Kidney tubule cell (primary cell): ENCODE results near the gene ADARB2.
A peak's percentile ranks its signal among the peaks of the same experiment; 100 is the strongest.
"Not testable (repeated sequence)": the region's sequence is repeated elsewhere in the genome, so short reads cannot be mapped to it uniquely, and the experiment has no call there.

ENCODE experiments used
- DNase-seq: peaks from one replicate; pipeline ENCODE4 v3.0.0-alpha.2; 2018; ENCODE audit warnings: low spot score

ADARB2 gene

GRCh38 chr10:1465418-1465911, 271.9 kb downstream of the ADARB2 start:
- DNase-seq: peak; percentile 31

DNA sequence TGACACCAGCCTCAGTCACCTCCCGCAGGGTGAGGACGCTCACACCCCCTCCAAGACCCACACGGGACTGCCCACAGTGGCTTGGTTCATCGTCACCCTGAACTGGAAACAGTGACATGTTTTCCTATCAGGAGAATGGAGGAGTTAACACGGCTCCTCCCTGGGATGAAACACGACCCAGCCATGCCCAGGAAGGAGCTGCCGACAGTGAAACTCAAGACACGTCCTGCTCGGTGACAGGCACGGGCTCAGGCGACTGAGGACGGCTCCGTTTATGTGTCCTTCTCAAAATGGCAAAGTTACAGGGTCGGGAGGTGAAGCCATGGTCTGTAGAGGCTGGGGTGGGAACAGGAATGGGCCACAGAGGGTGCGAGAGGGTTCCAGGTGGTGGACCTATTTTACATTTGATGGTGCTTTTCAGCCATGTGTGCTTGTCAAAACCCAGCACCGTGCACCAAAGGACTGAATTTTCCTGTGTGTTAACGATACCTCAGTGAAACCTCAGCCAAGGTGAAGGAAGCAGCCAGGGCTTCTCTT, 272.4 kb downstream of the ADARB2 start:
- peak; percentile 2 for DNase-seq

- not testable (repeated sequence) for DNase-seq
These were observed 273.4 kb downstream of the ADARB2 start for GRCh38 chr10:1463971-1464370.

DNA sequence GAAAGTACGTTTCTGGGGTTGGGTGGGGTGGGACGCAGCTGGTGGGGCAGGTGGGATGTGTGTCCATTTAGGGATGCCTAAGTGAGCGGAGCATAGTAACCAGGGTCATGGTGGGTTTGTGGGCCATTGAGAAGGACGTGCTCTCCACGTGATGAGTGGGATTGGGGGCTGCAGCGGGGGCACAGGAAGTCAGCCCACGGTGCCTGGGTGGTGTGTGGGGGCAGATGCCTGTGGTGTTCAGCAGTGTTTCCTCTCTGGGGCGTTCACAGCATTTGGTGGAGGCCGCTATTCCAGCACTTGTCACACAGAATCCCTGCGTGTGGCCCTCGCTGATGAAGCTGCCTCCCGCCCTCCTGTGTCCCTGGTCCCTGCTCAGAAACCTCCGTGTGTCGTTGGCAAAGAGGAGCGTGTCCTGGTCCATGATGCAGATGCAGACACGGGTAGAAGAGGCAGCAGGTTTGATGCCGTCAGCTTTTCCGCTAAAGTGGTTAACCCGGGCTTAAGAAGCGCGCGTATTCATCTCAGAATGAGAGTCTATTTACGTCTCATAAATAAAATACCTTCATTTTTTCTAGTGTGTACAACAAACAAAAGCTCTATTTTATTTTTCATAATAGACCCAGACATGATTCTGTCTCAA, 274.2 kb downstream of the ADARB2 start:
- DNase-seq: no peak

DNA sequence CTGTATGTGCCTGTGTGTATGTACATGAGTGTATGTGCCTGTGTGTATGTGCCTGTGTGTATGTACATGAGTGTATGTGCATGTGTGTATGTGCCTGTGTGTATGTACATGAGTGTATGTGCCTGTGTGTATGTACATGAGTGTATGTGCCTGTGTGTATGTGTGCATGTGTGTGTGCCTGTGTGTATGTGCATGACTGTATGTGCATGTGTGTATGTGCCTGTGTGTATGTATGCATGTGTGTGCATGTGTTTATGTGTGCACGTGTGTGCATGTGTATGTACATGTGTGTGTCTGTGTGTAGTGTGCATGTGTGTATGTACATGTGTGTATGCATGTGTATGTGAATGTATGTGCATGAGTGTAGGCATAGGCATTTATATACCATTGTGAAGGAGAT, 274.8 kb downstream of the ADARB2 start:
- no peak for DNase-seq

GRCh38 chr10:1462032-1462431, 275.3 kb downstream of the ADARB2 start:
- no peak for DNase-seq

GRCh38 chr10:1461016-1461415, 276.3 kb downstream of the ADARB2 start:
- DNase-seq: peak; percentile 15

- DNase-seq: not testable (repeated sequence)
These were observed 277.7 kb downstream of the ADARB2 start for GRCh38 chr10:1459664-1460063.

DNA sequence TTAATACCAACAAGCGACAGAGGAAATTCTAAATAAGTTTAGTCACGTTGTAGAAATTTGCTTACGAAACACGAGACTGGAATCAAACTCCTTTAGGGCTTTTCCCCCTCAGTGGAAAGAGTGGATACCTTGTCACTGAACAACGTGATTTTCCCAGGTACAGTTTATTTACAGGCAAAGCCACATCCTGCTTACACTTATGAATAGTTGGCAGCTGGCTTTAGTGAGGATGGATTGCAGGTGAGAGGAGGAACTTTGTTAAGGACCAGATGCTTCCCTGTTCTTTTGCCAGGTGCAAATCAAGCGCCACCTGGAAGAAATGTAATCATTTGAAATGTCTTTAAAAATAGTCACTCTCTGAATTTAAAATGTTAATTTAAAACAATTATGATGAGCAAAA, 282.4 kb downstream of the ADARB2 start:
- no peak for DNase-seq

- no peak for DNase-seq
These were observed 282.9 kb downstream of the ADARB2 start for GRCh38 chr10:1454428-1454827.

- no peak for DNase-seq
These were observed 284.5 kb downstream of the ADARB2 start for GRCh38 chr10:1452777-1453176.

- DNase-seq: no peak
These were observed 285.4 kb downstream of the ADARB2 start for GRCh38 chr10:1451941-1452340.

GRCh38 chr10:1451362-1451888, 285.9 kb downstream of the ADARB2 start:
- DNase-seq: no peak

DNA sequence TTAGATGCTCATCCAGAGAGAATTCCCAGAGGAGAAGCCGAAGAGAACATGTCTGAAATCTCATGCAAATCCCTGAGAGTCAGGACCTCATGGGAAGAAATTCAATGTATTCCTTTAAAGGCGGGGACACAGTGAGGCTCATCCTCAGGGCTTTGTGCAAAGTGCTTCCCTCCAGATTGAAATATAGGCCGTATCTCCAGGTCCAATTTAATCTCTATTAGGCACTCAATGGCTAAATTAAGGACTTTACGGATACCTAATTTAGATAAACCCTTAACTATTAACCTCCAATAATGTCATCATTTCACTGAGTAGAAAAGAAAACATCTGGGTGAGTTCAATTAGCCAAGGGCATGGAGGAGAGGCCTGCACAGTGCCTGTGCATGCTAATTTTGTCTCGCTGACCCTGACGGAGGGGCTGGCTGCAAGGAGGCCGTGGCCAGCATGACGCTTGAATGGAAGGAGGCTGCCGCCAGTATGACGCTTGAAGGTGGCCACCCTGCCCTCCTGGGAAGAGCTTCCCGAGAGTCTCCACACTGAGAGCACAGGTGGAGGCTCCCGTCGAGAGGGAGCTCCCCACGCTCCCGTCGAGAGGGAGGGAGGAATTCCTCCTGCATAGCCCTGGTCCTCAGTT, 287.6 kb downstream of the ADARB2 start:
- no peak for DNase-seq

GRCh38 chr10:1449021-1449420, 288.3 kb downstream of the ADARB2 start:
- DNase-seq: no peak

DNA sequence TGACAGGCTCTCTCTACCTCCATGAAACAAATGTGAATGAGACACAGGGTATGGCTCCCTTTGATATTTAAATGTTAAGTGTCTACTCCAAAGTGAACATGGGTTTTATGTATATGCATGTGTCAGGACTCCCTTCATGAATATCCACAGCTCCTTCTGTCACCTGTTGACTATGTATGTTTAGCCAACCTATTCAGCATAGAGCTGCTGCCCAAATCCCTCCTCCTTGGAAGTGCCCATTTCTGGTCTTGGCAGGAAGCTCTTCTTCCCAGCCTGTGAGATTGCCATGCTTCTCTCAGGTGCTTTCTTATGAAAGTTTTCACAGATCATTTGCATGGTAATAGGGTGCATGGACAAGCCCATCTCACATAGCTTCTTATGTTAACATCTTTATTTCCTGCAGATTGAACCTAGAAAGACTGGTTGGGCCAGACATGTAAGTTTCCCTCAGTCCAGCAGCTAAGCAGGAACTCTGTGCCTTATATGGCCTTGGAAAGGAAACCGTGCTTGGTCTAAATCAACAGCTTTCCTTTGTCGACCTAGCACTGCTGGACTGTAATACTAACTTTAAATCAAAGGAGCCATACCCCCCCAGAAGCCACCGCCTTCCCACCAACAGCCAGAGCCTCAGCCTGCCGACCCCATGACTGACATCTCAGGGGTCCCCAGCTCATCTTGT, 288.9 kb downstream of the ADARB2 start:
- DNase-seq: no peak

GRCh38 chr10:1444826-1445225, 292.5 kb downstream of the ADARB2 start:
- DNase-seq: no peak

DNA sequence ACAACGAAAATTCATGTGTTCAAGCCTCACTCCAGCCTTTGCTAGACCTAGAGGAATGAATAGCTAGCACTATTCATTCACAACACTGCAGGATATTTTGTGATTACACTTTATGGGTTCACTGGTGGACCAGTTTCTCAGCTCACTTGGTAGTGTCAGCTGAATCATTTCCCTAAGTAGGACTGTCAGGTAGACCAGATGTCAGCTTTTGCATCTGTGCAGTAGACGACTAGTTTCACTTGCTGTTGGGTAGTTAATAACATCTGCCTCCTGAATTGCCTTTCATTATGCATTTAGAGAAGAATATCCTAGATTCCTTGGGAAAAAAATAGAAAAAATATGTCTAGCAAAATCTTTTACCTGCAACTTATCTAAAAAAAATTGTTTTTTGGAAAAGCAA, 296.4 kb downstream of the ADARB2 start:
- no peak for DNase-seq

DNA sequence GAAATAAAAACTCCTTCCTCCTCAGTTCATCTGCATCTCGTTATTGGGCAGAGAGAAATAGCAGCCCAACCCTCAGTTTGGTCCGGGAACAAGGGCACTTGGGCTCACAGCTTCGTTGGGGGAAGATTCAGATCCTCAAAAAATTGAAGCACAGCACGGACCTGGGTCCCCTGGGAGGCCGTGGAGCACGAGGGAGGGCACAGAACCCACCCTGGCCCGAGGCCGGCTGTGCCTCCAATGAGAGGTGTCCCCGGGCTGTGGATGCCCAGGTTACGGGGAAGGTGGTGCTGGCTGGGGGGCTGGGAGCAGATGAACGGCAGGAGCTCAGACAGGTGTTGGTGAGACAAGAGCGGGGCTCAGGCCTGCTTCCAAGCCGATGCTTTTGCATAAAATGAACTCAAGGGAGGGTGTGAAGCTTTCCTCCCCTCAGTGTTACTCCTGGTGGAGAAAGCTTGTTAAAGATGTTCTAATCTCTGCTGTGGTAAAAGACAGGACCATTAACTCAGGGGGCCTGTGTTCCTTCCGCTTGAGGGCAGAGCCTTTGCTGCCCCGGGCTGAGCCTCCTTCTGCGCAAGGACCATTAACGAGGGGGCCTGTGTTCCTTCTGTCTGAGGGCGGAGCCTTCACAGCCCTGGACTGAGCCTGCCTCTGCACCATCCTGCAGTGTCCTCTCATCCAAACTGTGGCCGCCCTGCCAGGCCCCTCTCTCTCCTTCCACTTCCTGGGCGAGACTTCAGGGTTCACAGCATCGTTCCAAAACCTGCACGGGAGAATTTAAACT, 302.2 kb downstream of the ADARB2 start:
- DNase-seq: no peak

- DNase-seq: no peak
These were observed 303.1 kb downstream of the ADARB2 start for GRCh38 chr10:1434202-1434601.

GRCh38 chr10:1432161-1432560, 305.2 kb downstream of the ADARB2 start:
- no peak for DNase-seq

- DNase-seq: no peak
These were observed 306.1 kb downstream of the ADARB2 start for GRCh38 chr10:1431229-1431628.
